Mesendoderm (in vitro differentiated cells): ENCODE results near the gene RABL6.

ENCODE experiments used
- DNase-seq: peaks from one replicate; pipeline ENCODE4 v3.0.0; 2013
- H2AK5ac ChIP-seq: 2 replicates; pipeline ENCODE4 v1.6.1; 2013; ENCODE audit warnings: low read length, inconsistent platforms
- H2BK120ac ChIP-seq: 2 replicates; pipeline ENCODE4 v1.6.1; 2013; ENCODE audit warnings: low read depth, mild to moderate bottlenecking, low read length, moderate library complexity, mixed read lengths
- H2BK15ac ChIP-seq: replicated peaks from 2 replicates; pipeline ENCODE4 v1.6.1; 2013; ENCODE audit warnings: low read depth, mild to moderate bottlenecking, moderate library complexity
- H2BK5ac ChIP-seq: 2 replicates; pipeline ENCODE4 v1.6.1; 2013; ENCODE audit warnings: low read length, inconsistent platforms
- H3K18ac ChIP-seq: 2 replicates; pipeline ENCODE4 v1.6.1; 2013; ENCODE audit warnings: mild to moderate bottlenecking, low read length, mixed read lengths
- H3K23ac ChIP-seq: one replicate; pipeline ENCODE4 v1.6.1; 2013; ENCODE audit warnings: low read length
- H3K27ac ChIP-seq: 2 replicates; pipeline ENCODE4 v1.5.1; 2013; ENCODE audit warnings: low read depth, mild to moderate bottlenecking, inconsistent platforms, low read length, moderate library complexity
- H3K27me3 ChIP-seq: 2 replicates; pipeline ENCODE4 v1.6.1; 2013; ENCODE audit warnings: low read length, control low read depth, mild to moderate bottlenecking, inconsistent platforms; ENCODE audit not compliant: insufficient read depth, poor library complexity
- H3K36me3 ChIP-seq: 2 replicates; pipeline ENCODE4 v1.6.1; 2013; ENCODE audit warnings: low read length, inconsistent platforms; ENCODE audit not compliant: control insufficient read depth, insufficient read depth
- H3K4ac ChIP-seq: one replicate; pipeline ENCODE4 v1.6.1; 2013; ENCODE audit warnings: low read depth, mild to moderate bottlenecking, low read length, moderate library complexity
- H3K4me1 ChIP-seq: 2 replicates; pipeline ENCODE4 v1.6.1; 2013; ENCODE audit warnings: low read depth, low read length, inconsistent platforms; ENCODE audit not compliant: control insufficient read depth
- H3K4me2 ChIP-seq: 2 replicates; pipeline ENCODE4 v1.6.1; 2013; ENCODE audit warnings: low read length
- H3K4me3 ChIP-seq: 2 replicates; pipeline ENCODE4 v1.5.1; 2013; ENCODE audit warnings: mild to moderate bottlenecking, low read length
- H3K56ac ChIP-seq: one replicate; pipeline ENCODE4 v1.6.1; 2013; ENCODE audit warnings: low read length
- H3K79me1 ChIP-seq: 2 replicates; pipeline ENCODE4 v1.6.1; 2013; ENCODE audit warnings: low read length, inconsistent platforms
- H3K79me2 ChIP-seq: 2 replicates; pipeline ENCODE4 v1.6.1; 2013; ENCODE audit warnings: mild to moderate bottlenecking, low read length; ENCODE audit not compliant: control insufficient read depth, insufficient read depth
- H3K9ac ChIP-seq: 2 replicates; pipeline ENCODE4 v1.6.1; 2013; ENCODE audit warnings: low read length, inconsistent platforms
- H4K5ac ChIP-seq: one replicate; pipeline ENCODE4 v1.6.1; 2013; ENCODE audit warnings: low read length
- H4K8ac ChIP-seq: one replicate; pipeline ENCODE4 v1.6.1; 2013; ENCODE audit warnings: low read depth, mild to moderate bottlenecking, control low read depth, low read length, moderate library complexity
- WGBS: extraction: QIAGEN DNeasy Blood & Tissue Kit; methylation state at CpG from one replicate; pipeline ENCODE4 v1.1.7; 2013; ENCODE audit warnings: low lambda C conversion rate, missing lambda C conversion rate; ENCODE audit not compliant: insufficient coverage; ENCODE audit errors: extremely low coverage; 5-methylcytosine and 5-hydroxymethylcytosine counted together

The RABL6 gene

GRCh38 chr9:136827794-136828473 is 20.2 kb downstream of the RABL6 start:
- Histone ChIP-seq H2AK5ac (no peak overlapping the region), H4K5ac (no peak overlapping the region), H3K79me1 (peaks cover 1% of the 10 kb centered on the region), H2BK5ac (no peak overlapping the region), H4K8ac (no peak overlapping the region), H2BK120ac (no peak overlapping the region), H3K79me2 (no peaks in the 10 kb centered on the region), H3K36me3 (peaks cover 24% of the 10 kb centered on the region), H3K27me3 (no peaks in the 10 kb centered on the region), H3K56ac (no peak overlapping the region), H3K4me2 (no peak overlapping the region), H3K18ac (no peak overlapping the region), H3K23ac (no peak overlapping the region), H3K4me1 (no peaks in the 10 kb centered on the region), H3K4me3 (no peak overlapping the region), H3K4ac (no peak overlapping the region), H2BK15ac (no peak overlapping the region), H3K27ac (no peak overlapping the region), H3K9ac (no peak overlapping the region)
- no CpG with 5 or more reads among the region's 14 CpGs for WGBS
- no peak for DNase-seq

GRCh38 chr9:136828474-136829140 is 20.9 kb downstream of the RABL6 start:
- Histone ChIP-seq H3K79me1 (no peaks in the 10 kb centered on the region), H4K5ac (no peak overlapping the region), H4K8ac (no peak overlapping the region), H3K4me2 (no peak overlapping the region), H3K4ac (no peak overlapping the region), H3K79me2 (no peaks in the 10 kb centered on the region), H3K4me1 (no peaks in the 10 kb centered on the region), H3K27me3 (no peaks in the 10 kb centered on the region), H3K27ac (no peak overlapping the region), H2BK5ac (no peak overlapping the region), H3K18ac (no peak overlapping the region), H3K36me3 (peaks cover 24% of the 10 kb centered on the region), H3K23ac (no peak overlapping the region), H3K4me3 (no peak overlapping the region), H2BK15ac (no peak overlapping the region), H2BK120ac (no peak overlapping the region), H2AK5ac (no peak overlapping the region), H3K56ac (no peak overlapping the region), H3K9ac (no peak overlapping the region)
- DNase-seq, result no peak
- WGBS, result no CpG with 5 or more reads among the region's 31 CpGs

- WGBS, result no CpG with 5 or more reads among the region's 14 CpGs
- DNase-seq, result no peak
- H3K79me1 ChIP-seq, result no peaks in the 10 kb centered on the region
- H2BK15ac ChIP-seq, result no peak overlapping the region
- H3K4me1 ChIP-seq, result no peaks in the 10 kb centered on the region
- H2BK120ac ChIP-seq, result no peak overlapping the region
- no peak overlapping the region for H3K4me2 ChIP-seq
- no peaks in the 10 kb centered on the region for H3K79me2 ChIP-seq
- H2BK5ac ChIP-seq, result no peak overlapping the region
- H3K4me3 ChIP-seq, result no peak overlapping the region
- H2AK5ac ChIP-seq, result no peak overlapping the region
- H3K23ac ChIP-seq, result no peak overlapping the region
- H3K27me3 ChIP-seq, result no peaks in the 10 kb centered on the region
- H4K5ac ChIP-seq, result no peak overlapping the region
- H3K36me3 ChIP-seq, result peaks cover 24% of the 10 kb centered on the region
- H4K8ac ChIP-seq, result no peak overlapping the region
- no peak overlapping the region for H3K56ac ChIP-seq
- no peak overlapping the region for H3K4ac ChIP-seq
- no peak overlapping the region for H3K9ac ChIP-seq
- no peak overlapping the region for H3K27ac ChIP-seq
- no peak overlapping the region for H3K18ac ChIP-seq
These were observed 21.7 kb downstream of the RABL6 start for GRCh38 chr9:136829412-136829811.

GRCh38 chr9:136829981-136830885 is 22.5 kb downstream of the RABL6 start:
- WGBS, result no CpG with 5 or more reads among the region's 41 CpGs

GRCh38 chr9:136831002-136831719 is 23.4 kb downstream of the RABL6 start:
- no peak overlapping the region for H2BK5ac ChIP-seq
- H3K23ac ChIP-seq, result no peak overlapping the region
- no peaks in the 10 kb centered on the region for H3K79me1 ChIP-seq
- no peak overlapping the region for H3K4me2 ChIP-seq
- no CpG with 5 or more reads among the region's 30 CpGs for WGBS
- no peak overlapping the region for H4K5ac ChIP-seq
- no peak overlapping the region for H3K56ac ChIP-seq
- H3K79me2 ChIP-seq, result no peaks in the 10 kb centered on the region
- no peaks in the 10 kb centered on the region for H3K4me1 ChIP-seq
- no peak overlapping the region for H4K8ac ChIP-seq
- no peaks in the 10 kb centered on the region for H3K27me3 ChIP-seq
- H3K9ac ChIP-seq, result no peak overlapping the region
- no peak for DNase-seq
- no peak overlapping the region for H3K18ac ChIP-seq
- no peak overlapping the region for H3K4me3 ChIP-seq
- no peak overlapping the region for H2BK120ac ChIP-seq
- peaks cover 17% of the 10 kb centered on the region for H3K36me3 ChIP-seq
- no peak overlapping the region for H2AK5ac ChIP-seq
- no peak overlapping the region for H2BK15ac ChIP-seq
- H3K4ac ChIP-seq, result no peak overlapping the region
- no peak overlapping the region for H3K27ac ChIP-seq

More at GRCh38 chr9:136829981-136830885, 22.5 kb downstream of the RABL6 start:
- Histone ChIP-seq H4K5ac (no peak overlapping the region), H2AK5ac (no peak overlapping the region), H3K79me2 (no peaks in the 10 kb centered on the region), H4K8ac (no peak overlapping the region), H3K27me3 (no peaks in the 10 kb centered on the region), H3K18ac (no peak overlapping the region), H2BK5ac (no peak overlapping the region), H3K56ac (no peak overlapping the region), H3K4me1 (no peaks in the 10 kb centered on the region), H3K9ac (no peak overlapping the region), H3K36me3 (peaks cover 22% of the 10 kb centered on the region), H3K27ac (no peak overlapping the region), H3K79me1 (no peaks in the 10 kb centered on the region), H3K4me3 (no peak overlapping the region), H2BK120ac (no peak overlapping the region), H3K23ac (no peak overlapping the region), H3K4me2 (no peak overlapping the region), H2BK15ac (no peak overlapping the region), H3K4ac (no peak overlapping the region)
- DNase-seq, result no peak
